Activated CD4-positive, alpha-beta T cell treated with anti-CD3 and anti-CD28 coated beads, Interleukin-2, amount 50 U/mL, for 4 hours (primary cell): ENCODE data around the gene ZCCHC24.
A peak's percentile ranks its signal among the peaks of the same experiment; 100 is the strongest.

Experiments used
- DNase-seq, 2 experiments: peaks; one replicate each; pipeline ENCODE4 v3.0.0-alpha.2; 2020

ZCCHC24 gene

DNA sequence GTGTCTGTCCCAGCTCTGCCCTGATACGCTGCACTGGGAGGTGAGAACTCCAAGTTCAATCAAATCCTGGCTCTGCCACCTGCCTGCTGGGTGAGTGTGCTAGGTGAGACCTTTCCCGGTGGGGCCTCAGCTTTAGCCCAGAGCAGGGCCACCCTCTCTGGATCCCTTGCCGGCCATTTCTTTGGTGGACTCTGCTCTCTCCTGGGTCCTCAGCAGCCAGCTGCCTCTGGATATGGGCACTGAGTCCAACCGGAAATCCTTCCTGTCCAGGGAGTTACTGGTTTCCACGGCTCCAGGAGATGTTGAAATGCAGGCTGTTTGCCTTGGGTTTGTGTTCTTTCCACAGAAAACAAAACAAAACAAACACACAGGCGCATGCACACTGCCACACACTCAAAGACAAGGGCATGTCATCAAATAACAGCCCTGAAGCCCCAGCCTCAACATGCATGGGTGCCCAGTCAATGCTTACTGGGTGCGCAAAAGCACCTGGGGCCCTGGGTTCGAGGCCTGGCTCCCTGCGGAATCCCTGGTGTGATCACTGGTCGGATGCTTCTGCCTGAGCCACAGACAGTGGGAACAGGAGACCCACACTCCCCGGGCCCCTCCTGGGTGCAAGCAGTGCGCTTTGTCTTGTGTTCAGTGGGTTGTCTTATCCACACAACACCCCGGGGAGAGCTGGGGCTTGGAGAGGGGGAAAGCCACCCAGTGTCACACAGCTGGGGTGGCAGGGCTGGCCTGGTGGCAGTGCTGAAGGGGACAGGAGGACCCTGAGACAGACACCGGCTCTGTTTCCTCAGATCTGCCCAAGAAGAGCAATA is 65.1 kb downstream of the ZCCHC24 start:
- no peak for DNase-seq

DNA sequence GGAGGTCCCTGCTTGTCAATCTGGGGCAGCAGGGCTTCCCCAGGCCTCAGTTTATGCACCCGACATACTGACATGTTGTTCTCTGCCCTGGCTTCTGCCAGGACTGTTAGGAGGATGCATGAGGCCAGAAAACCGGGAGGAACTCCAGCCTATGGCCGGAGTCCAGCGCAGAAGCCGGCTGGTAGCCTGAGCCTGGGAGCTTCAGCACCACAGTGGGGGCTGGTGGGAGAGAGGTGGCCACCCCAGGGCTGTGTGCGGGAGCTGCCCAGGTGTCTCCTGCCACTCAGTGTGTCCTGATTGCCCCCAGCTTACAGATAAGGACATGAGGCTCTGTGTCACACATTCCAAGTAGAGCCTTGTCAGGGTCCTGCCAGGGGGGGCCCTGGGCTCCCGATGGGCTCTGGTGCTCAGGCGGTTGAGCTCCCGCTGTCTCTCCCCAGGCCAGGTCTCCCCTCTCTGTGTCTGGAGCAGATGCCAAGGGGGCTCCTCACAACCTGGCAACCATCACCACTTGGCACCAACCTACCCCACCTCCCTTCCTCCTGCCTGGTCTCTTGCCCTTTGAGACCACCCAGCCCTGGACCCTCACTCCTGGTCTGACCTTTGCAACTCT is 65.8 kb downstream of the ZCCHC24 start:
- no peak for DNase-seq

DNA sequence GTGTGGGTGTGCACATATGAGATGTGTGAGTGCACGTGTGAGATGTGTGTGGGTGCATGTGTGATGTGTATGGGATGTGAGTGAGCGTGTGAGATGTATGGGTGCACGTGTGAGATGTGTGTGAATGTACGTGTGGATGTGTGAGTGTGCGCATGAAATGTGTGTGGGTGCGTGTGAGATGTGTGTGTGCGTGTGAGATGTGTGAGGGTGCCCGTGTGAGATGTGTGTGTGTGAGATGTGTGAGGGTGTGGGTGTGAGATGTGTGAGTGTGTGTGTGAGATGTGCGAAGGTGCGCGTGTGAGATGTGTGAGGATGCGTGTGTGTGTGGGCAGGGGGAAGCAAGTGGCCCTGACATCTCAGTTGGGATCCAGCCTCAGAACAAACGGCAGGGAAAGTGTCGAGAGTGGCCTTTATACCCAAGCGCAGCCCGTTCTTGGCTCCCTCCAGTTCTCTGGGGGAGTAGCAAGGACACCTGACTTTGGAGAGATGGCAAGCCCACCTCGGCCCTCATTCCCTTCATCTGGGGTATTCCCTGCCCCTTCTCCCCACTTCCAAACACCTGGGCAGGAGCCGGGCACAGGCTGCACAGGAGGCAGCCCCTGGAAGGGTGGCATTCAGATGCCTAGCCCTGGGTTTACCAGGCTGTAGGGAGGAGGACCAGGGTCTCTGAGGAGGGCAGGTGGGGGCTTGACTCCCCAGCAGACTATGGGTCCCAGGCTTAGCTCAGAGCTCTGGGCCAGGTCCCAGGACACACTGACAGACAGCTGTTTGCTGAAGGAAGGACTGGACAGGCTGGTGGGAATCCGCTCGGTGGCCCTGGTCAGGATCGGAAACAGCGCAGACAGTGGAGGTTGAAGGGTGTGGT is 66.5 kb downstream of the ZCCHC24 start:
- no peak for DNase-seq

DNA sequence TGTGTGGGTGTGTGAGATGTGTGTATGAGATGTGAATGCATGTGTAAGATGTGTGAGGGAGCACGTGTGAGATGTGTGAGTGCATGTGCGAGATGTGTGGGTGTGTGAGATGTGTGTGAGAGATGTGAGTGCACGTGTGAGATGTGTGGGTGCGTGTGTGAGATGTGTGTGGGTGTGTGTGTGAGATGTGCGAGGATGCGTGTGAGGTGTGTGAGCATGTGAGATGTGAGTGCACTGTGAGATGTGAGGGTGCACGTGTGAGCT is 67.1 kb downstream of the ZCCHC24 start:
- DNase-seq = no peak

DNA sequence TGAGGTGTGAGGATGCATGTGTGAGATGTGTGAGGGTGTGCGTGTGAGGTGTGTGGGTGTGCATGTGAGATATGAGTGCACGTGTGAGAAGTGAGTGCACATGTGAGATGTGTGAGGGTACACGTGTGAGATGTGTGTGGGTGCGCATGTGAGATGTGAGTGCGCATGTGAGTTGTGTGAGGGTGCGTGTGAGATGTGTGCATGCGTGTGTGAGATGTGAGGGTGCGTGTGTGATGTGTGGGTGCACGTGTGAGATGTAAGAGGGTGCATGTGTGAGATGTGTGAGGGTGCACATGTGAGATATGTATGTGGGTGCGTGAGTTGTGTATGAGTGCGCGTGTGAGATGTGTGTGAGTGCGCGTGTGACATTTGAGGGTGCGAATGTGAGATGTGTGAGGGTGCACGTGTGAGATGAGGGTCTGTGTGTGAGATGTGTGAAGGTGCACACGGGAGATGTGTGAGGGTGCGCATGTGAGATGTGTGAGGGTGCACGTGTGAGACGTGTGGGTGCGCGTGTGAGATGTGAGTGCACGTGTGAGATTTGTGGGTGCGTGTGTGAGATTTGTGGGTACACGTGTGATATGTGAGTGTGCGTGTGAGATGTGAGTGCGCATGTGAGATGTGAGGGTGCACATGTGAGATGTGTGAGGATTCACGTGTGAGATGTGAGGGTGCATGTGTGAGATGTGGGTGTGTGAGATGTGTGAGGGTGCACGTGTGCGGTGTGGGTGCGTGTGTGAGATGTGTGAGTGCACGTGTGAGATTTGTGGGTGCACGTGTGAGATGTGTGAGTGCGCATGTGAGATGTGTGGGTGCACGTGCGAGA is 67.7 kb downstream of the ZCCHC24 start:
- DNase-seq = no peak

DNA sequence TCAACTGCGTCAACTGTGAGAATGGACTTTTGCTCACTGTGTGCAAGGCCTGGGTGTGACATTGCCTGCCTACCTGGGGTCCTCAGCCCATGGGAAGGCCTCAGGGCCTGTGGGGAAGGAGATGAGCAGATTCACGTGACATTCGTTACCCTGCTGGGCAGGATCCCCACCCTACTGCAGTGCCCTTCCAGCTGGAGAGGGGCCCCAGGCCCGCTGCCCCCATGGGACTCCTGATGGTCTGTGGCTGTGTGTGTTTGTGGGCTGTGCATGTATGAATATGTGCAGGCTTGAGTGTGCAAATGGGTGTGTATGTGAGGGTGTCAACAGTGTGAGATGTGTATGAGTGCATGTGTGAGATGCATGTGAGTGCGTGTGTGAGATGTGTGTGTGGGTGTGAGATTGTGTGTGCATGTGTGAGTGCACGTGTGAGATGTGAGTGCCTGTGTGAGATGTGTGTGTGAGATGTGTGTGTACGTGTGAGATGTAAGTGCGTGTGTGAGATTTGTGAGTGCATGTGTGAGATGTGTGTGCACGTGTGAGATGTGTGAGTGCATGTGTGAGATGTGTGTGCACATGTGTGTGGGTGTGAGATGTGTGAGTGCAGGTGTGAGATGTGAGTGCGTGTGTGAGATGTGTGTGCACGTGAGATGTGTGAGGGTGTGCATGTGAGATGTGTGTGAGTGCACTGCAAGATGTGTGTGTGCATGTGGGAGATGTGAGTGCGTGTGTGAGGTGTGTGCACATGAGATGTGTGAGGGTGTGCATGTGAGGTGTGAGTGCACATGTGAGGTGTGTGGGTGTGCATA is 68.5 kb downstream of the ZCCHC24 start:
- DNase-seq = no peak

DNA sequence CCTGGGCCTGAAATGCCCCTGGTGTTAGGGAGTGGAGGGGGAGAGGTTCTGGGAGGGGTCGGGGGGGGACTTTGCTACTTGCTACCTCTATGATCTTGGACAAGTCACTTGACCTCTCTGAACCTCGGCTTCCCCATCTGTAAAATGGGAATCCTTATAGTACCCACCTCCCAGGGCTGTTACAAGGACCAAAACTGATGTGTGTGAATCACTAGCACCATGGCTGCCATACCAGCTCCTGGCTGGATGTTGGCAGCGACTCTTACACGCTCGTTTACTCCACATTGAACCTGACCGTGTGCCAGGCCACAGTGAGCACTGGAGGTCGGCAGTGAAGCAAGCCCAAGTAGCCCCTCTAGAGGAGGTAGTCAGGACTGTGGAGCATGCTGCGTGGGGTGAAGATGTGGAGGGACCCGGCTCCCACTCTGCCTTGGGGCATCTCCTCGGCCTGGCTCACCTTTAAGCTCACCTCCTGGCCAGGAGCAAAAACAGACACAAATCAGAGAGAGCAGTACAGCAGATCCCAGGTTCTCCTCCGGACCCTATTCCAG is 69.3 kb downstream of the ZCCHC24 start:
- no peak for DNase-seq

DNA sequence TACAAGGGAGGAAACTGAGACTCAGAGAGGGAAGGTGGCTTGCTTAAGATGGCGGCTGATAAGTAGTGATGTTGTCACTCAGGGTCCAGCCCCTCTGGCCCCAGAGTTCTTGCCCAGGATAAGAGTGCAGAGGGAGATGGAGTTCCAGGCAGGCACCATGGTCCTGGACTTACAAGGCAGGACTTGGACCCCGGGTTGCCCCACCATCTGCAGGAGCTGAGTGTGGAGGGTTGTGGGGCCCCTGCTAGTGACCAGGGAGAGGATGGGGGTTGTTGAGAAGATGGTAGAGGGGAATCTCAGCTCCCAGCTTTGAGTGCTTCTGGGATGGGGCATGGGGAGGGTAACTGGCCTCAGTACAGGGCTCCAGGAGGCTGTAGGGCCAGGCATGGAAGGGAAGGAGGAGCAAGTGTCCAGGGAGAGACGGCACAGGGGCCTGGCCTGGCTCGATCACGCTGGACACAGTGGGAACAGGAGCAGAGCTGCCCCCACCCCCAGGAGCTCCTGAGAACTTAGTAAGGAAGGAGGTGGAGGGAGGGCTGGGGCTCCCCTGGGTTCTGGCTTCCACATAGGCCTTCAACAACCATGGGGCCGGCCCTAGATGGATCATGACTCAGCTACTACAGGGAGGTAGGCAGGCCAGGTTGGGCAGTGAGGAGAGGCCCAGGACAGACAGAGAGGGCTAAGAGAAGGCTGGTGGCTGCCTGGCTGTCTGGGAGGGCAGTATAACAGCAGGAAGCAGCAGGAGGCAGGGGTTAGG is 69.9 kb downstream of the ZCCHC24 start:
- no peak for DNase-seq

DNA sequence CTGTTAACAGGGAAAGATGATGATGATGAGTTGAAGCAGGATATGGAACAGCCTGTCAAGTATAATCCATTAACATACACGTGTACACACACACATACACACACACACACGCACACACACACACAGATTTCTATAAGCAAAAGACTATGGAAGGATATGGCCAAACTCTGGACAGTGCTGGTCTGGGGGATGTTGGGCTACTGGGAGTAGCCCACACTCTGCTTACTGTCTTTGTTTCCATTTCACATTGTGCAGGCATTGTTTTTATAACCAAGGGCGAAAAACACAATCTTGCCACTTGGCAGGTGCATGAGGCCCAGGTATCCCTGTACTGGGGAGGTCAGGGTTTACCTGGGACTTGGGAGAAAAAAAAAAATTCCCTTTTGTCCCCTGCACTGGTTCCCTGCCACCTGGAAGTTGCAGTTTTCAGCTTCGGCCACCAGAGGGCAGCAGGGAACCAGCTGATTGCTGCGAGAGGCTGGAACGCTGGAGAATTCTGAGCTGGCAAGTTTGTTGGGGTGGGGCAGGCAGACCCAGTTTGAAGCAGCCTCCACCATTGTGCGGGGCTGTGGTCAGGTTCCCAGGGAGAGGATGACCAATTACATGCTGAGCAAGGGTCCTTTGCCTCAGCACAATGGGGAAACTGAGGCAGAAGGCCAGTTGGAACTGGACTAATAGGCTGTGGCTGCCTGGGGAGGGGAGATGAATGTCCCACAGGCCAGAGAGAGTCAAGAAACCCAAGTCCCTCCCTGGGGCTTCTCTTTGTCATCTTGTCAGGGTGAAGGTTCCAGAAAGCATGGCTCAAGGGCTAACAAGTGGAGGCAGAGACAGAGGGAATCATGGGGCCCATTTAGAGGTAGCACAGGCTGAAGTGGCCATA is 70.9 kb downstream of the ZCCHC24 start:
- DNase-seq = peak; percentile 69 to 70

DNA sequence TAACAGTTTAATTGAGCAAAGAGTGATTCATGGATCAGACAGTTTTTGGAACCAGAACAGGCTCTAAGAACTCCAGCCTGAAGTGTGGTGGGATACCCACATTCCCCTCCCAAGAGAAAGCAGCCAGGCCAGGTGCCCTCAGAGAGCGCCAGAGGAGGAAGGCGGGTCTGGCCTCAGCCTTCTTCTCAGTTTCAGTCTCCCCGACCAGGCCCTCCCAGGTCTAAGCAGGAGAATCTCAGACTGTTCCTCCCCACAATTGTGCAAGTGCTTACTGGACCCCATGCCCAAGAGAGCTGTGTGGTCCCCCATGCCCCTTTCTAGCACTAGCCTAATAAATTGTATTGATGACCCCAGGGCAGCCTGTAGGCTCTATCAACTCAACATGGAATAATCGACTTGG is 72.6 kb downstream of the ZCCHC24 start:
- no peak for DNase-seq

DNA sequence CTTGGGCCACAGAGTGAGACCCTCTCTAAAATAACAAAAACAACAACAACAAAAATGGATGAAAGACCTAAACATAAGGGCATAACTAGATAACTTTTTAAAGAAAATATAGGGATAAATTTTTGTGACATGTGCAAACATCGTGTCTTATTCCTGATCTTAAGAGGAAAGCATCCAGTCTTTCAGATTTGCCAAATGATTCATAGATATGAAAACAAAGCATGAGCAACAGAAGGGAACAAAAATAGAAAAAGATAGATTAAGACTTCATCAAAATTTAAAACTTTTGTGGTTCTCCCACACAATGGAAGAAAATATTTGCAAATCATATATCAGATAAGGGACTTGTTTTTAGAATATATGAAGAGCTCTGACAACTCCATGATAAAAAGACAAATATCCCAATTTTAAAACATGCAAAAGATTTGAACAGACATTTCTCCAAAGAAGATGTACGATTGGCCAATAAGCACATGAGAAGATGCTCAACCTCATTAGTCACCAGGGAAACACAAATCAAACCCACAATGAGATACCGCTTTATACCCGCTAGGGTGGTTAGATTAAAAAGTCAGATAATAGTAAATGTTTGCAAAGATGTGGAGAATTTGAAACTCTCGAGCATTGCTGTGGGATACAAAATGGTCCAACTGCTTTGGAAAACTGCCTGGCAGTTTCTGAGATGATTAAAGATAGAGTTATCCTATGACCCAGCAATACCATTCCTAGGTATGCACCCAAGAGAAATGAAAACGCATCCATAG is 77.8 kb downstream of the ZCCHC24 start:
- DNase-seq = no peak

DNA sequence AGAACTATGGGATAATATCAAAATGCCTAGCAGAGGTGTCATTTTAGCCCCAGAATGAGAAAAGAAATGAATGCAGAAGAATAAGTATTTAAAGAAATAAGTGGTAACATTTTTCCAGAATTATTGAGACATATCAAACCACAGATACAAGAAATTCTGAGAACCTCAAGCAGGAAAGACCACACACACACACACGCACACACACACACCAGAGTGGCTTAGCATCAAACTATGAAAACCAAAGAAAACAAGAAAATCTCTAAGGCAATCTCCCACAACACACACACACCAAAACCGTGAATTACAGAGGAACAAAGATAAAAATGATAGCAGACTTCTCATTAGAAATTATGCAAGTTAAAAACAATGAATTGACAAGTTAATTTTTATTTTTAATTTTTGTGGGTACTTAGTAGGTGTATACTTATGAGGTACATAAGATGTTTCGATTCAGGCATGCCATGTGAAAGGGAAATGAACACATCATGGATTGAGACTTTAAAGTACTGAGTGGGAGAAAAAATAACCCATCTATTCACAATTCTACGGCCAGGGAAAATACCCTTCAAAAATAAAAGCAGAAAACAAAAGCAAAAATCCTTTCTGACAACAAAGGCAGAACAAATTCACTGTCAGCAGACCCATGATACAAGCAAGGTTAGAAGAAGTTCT is 83.6 kb downstream of the ZCCHC24 start:
- no peak for DNase-seq

DNA sequence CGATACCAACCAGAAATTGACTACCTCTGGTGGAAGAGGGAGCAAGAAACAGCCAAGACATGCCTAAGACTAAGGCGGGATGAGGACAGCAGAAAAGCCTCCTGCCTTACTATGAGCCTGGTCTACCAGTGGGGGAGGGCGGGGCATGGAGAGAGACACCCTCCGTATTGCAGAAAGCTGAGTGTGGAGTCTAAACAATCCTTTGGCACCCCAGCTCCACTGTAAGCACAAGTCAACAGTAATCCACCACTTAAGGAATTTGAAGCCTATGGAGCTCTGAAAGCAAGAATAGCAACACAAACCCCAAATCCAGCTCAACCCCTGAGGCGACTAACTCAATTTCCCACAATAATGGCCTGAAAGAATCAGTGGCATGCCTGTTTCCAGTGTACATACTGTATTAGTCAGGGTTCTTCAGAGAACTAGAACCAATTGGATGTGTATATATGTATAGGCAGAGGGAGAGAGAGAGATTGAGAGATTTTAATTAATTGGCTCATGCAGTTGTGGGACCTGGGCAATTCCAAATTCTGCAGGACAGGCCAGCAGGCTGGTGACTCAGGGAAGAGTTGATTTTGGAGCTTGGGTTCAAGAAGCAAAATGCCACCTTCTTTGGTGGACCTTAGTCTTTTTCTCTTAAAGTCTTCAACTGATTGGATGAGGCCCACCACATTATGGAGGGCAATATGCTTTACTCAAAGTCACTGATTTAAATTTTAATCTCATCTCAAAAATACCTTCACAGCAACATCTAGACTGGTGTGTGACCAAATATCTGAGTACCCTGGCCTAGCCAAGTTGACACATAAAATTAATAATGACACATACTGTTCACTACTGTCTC is 84.7 kb downstream of the ZCCHC24 start:
- no peak for DNase-seq

DNA sequence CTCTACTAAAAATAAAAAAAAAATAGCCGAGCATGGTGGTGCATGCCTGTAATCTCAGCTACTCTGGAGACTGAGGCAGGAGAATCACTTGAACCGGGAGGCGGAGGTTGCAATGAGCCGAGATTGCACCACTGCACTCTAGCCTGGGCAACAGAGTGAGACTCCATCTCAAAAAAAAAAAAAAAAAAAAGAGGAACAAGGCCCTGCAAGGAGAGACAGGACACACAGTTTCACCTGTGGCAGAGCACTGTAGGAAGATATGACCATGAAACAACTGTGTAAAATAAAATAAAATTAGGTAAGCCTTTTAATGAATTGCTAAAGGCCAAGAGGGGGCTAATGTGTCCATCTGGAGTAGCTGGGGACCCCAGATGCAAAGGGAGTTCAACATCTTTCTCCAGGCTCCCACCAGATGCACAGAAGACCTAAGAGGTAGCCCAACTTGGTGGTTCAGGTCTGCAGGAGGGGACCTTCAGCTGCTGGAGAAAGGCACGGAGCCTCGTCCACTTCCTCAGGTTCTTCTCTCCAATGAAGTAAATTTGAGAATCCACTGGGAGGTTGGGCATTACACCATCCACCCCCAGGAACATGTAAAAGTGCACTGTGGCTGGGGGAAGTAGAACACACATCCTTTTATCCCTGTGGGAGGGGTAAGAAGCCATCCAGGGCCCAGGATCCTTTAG is 85.5 kb downstream of the ZCCHC24 start:
- DNase-seq = no peak

DNA sequence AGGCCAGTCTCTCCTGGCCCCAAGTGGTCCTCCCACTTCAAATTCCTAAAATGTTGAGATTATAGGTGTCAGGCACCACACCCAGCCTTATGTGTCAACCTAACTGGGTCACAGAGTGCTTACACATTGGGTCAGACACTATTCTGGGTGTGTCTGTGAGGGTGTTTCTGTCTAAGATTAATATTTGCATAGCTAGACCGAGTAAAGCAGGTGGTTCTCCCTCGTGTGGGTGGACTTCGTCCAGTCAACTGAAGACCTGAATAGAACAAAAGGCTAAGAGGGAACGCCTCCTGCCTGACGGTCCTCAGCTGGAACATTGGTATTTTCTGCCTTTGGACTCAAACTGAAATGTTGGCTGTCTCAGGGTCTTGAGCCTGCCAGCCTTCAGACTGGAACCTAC is 86.6 kb downstream of the ZCCHC24 start:
- DNase-seq = no peak

DNA sequence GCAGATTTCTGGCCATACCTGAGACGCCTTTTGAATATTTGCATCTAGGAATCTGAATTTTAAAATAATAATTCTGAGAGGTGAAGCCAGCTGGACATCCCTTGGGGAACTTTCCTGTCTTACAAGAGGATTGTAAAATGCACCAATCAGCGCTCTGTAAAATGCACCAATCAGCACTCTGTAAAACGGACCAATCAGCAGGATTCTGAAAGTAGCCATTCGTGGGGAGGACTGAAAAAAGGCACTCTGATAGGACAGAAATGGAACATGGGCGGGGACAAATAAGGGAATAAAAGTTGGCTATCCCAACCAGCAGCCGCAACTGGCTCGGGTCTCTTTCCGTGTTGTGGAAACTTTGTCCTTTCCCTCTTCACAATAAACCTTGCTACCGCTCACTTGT is 88.2 kb downstream of the ZCCHC24 start:
- no peak for DNase-seq

DNA sequence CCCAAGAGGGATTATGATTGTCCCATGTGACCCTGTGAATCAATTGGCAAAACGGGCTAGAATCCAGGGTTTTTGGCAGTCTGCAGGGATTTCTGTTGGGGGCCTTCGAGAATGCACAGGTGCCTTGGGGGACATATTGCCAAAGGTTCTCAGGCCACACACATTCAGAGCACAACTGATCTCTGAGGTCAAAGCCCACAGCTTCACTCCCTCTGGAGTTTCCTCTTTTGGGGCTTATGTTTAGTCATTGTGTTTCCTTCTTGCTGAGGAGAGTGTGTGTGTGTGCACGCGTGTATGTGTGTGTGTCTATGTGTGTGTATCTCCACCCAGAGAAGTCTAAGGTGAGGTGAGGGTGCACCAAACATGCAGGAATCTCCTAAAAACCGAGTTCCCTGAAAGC is 89.3 kb downstream of the ZCCHC24 start:
- DNase-seq = no peak
